Progenitor cell of endocrine pancreas (in vitro differentiated cells): ENCODE measurements around the gene ATRIP. TPM values are rescaled to one million over a fixed set of nuclear protein-coding genes. Genes with fewer than 3 reads are reported as not detected.
A peak's percentile ranks its signal among the peaks of the same experiment; 100 is the strongest.

Source experiments
- DNase-seq: peaks from one replicate; pipeline ENCODE4 v3.0.0; 2021; ENCODE audit warnings: low spot score; ENCODE audit not compliant: unreplicated experiment
- H3K27ac Mint-ChIP-seq: 2 replicates; pipeline ENCODE4 v1.8.0; 2021; ENCODE audit warnings: mild to moderate bottlenecking, moderate library complexity, mixed read lengths
- H3K27me3 Mint-ChIP-seq: 2 replicates; pipeline ENCODE4 v1.8.0; 2021; ENCODE audit warnings: mixed read lengths
- H3K36me3 Mint-ChIP-seq: 2 replicates; pipeline ENCODE4 v1.8.0; 2022; ENCODE audit warnings: mixed read lengths; ENCODE audit not compliant: insufficient read depth
- H3K4me1 Mint-ChIP-seq: 2 replicates; pipeline ENCODE4 v1.8.0; 2021; ENCODE audit warnings: low read depth, mixed read lengths
- H3K4me3 Mint-ChIP-seq: 2 replicates; pipeline ENCODE4 v1.8.0; 2021; ENCODE audit warnings: low read depth, mild to moderate bottlenecking, moderate library complexity, mixed read lengths
- H3K9me3 Mint-ChIP-seq: 2 replicates; pipeline ENCODE4 v1.8.0; 2021; ENCODE audit warnings: low read depth, mixed read lengths
- CTCF ChIP-seq: fragments of 200-600 bp; sonication (generic); IDR thresholded peaks from one replicate; pipeline ENCODE4 v1.5.0; 2021; ENCODE audit warnings: antibody characterized with exemption, mild to moderate bottlenecking; ENCODE audit not compliant: unreplicated experiment
- total RNA-seq: library from RNA; stranded (reverse); gene quantifications from 2 replicates; pipeline ENCODE4 v1.2.1, GENCODE V29; 2021

The ATRIP gene
- total RNA-seq, 1 donor from 2014 or later: 13.8 TPM

GRCh38 chr3:48411606-48412374 is 34.7 kb upstream of the ATRIP start:
- no peaks in the 10 kb centered on the region for H3K27me3 Mint-ChIP-seq
- no peaks in the 10 kb centered on the region for H3K9me3 Mint-ChIP-seq
- no peak for TF ChIP-seq CTCF
- peaks cover 30% of the 10 kb centered on the region for H3K36me3 Mint-ChIP-seq
- H3K27ac Mint-ChIP-seq: peak overlapping the region; percentile 67
- no peak for DNase-seq
- no peaks in the 10 kb centered on the region for H3K4me1 Mint-ChIP-seq
- no peak overlapping the region for H3K4me3 Mint-ChIP-seq

- Mint-ChIP-seq H3K9me3 (no peaks in the 10 kb centered on the region), H3K4me1 (no peaks in the 10 kb centered on the region), H3K27me3 (no peaks in the 10 kb centered on the region), H3K36me3 (peaks cover 26% of the 10 kb centered on the region), H3K27ac (no peak overlapping the region), H3K4me3 (no peak overlapping the region)
- no peak for TF ChIP-seq CTCF
- no peak for DNase-seq
Measured at GRCh38 chr3:48412375-48413001, 34.0 kb upstream of the ATRIP start.

GRCh38 chr3:48413086-48413485 is 33.5 kb upstream of the ATRIP start:
- Mint-ChIP-seq H3K36me3 (peaks cover 26% of the 10 kb centered on the region), H3K4me3 (no peak overlapping the region), H3K27me3 (no peaks in the 10 kb centered on the region), H3K27ac (no peak overlapping the region), H3K4me1 (no peaks in the 10 kb centered on the region), H3K9me3 (no peaks in the 10 kb centered on the region)
- no peak for TF ChIP-seq CTCF
- no peak for DNase-seq

- no peaks in the 10 kb centered on the region for H3K9me3 Mint-ChIP-seq
- H3K4me1 Mint-ChIP-seq: no peaks in the 10 kb centered on the region
- no peaks in the 10 kb centered on the region for H3K27me3 Mint-ChIP-seq
- no peak overlapping the region for H3K27ac Mint-ChIP-seq
- TF ChIP-seq CTCF: no peak
- peaks cover 23% of the 10 kb centered on the region for H3K36me3 Mint-ChIP-seq
- DNase-seq: no peak
- no peak overlapping the region for H3K4me3 Mint-ChIP-seq
Measured at GRCh38 chr3:48413611-48414010, 32.9 kb upstream of the ATRIP start.

DNA sequence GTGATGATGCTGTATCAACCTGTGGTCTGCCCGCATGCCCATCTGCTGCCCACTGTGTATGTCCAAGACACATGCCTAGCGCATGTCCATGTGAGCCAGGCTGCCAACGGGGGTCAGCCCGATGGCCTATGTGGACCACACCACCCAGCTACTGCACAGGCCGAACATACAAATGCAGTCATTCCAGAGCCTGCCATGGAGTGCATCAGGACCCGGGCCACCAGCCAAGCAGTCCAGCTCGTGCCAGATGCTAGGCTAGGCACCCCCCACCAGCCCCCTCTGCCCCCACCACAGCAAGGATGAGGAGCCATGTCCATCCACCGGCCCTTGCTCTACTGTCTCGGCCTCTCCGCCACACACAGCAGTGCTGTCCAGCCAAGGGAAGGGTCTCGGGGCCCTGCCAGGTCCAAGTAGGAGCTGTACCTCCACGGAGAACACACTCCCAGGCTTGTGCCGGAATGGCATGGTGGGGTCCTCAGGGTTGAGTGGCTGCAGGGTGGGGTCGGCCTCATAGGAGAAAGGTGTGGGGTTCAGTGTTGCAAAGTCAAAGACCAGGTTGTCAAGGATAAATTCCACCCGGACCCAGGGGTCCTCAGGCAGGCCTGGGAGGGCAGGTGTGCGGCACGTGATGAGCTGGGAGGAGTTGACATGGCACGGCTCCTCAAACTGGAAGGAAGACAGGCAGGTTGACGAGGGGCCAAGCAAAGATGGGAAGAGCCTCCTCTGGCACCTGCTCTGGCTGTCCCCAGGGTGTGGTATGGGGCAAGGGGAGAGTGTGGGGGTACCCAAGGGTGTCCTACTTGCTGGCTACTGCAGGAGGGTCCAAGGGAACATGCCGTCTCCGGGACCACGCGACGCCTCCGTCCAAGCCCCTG is 31.9 kb upstream of the ATRIP start:
- no peaks in the 10 kb centered on the region for H3K4me1 Mint-ChIP-seq
- no peak for TF ChIP-seq CTCF
- no peak for DNase-seq
- H3K27ac Mint-ChIP-seq: no peak overlapping the region
- no peaks in the 10 kb centered on the region for H3K9me3 Mint-ChIP-seq
- H3K27me3 Mint-ChIP-seq: no peaks in the 10 kb centered on the region
- no peak overlapping the region for H3K4me3 Mint-ChIP-seq
- peaks cover 14% of the 10 kb centered on the region for H3K36me3 Mint-ChIP-seq
